Ovary (tissue), 3 donors: ENCODE measurements around the gene CALD1.

Experiments
- CTCF ChIP-seq, 3 donors: fragments of 450-650 bp in 2 of 3; fragments of 200-600 bp in 1 of 3; IDR thresholded peaks; one replicate each; pipeline versions ENCODE4 v1.5.1 to v1.8.0; 2016 to 2022; ENCODE audit warnings: antibody characterized with exemption in 3 of 3, mild to moderate bottlenecking in 1 of 3
- POLR2A ChIP-seq: fragments of 450-650 bp; IDR thresholded peaks from one replicate; pipeline ENCODE4 v1.6.1; 2017; ENCODE audit warnings: antibody characterized with exemption, mild to moderate bottlenecking, moderate library complexity
- donor health status: DM: no; HTN: no; CAD: no.

DNA sequence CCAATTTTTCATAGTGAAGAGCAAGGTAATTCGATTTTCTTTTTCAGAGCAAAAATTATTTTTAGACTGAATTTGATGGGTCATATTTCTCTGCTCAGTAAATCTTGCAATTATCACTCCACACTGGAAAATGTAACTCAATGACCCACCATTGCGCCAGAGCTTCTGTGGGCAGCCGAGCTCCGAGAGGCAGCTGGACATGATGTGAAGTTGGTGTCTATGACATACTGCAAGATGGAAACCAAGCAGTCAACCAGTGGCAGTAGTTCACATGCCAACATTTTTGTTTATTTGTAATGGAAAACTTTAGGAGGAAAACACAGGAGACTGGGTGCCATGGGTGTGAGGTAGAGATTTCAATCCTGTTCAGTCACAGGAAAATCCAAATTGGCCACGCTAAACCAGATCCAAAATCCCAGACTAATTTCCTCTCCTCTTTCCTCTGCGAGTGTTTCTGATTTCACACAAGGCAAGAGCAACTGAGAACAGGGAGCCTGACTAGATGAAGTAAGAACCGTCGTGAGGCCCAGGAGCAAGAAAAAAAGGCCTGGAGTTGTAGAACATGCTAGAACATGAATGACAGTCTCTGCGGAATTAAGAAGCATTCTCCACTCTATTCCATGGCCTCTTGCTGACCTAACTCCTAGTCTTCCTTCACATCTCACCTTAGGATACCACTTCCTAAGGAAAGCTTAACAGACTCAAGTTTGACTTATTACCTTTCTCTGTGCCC is 39.3 kb downstream of the CALD1 start:
- no peak for TF ChIP-seq POLR2A
- no peak for TF ChIP-seq CTCF (IDR thresholded peaks at IDR 0.05)
